DND-41 (cell line): ENCODE measurements around the gene MYLIP.

Source experiments
- ATAC-seq: fragments of 200-7000 bp; cut with Tn5 transposase; 3 replicates; pipeline ENCODE4 v1.9.1; 2021; ENCODE audit warnings: low read depth; ENCODE audit not compliant: insufficient read depth
- DNase-seq: peaks from one replicate; pipeline ENCODE4 v3.0.0-alpha.2; 2020
- H2AFZ ChIP-seq: 2 replicates; pipeline ENCODE4 v1.6.0; 2012; ENCODE audit warnings: low read depth, low read length
- H3K27ac ChIP-seq: 2 replicates; pipeline ENCODE4 v1.5.1; 2012; ENCODE audit warnings: low read length, inconsistent platforms
- H3K27me3 ChIP-seq: fragments of 200-600 bp; sonication (generic); 2 replicates; pipeline ENCODE4 v1.6.0; 2012; ENCODE audit warnings: low read length, mild to moderate bottlenecking, inconsistent platforms; ENCODE audit not compliant: insufficient read depth, poor library complexity
- H3K36me3 ChIP-seq: 2 replicates; pipeline ENCODE4 v1.5.1; 2012; ENCODE audit warnings: low read length, inconsistent platforms; ENCODE audit not compliant: insufficient read depth
- H3K4me1 ChIP-seq: 2 replicates; pipeline ENCODE4 v1.5.1; 2012; ENCODE audit warnings: mild to moderate bottlenecking, low read length; ENCODE audit not compliant: insufficient read depth
- H3K4me2 ChIP-seq: 2 replicates; pipeline ENCODE4 v1.6.0; 2012; ENCODE audit warnings: mild to moderate bottlenecking, moderate library complexity, low read length, inconsistent platforms; ENCODE audit not compliant: insufficient read depth
- H3K4me3 ChIP-seq, 2 experiments: fragments of 200-600 bp in 1 of 2; shearing (Covaris generic) in 1 of 2; 2 replicates each; pipeline ENCODE4 v1.5.1; 2012 to 2016; ENCODE audit warnings: inconsistent platforms in 2 of 2, low read length in 2 of 2, mild to moderate bottlenecking in 2 of 2, low read depth in 1 of 2, moderate library complexity in 1 of 2
- H3K79me2 ChIP-seq: 2 replicates; pipeline ENCODE4 v1.6.0; 2012; ENCODE audit warnings: low read length, inconsistent platforms; ENCODE audit not compliant: insufficient read depth
- H3K9ac ChIP-seq: 2 replicates; pipeline ENCODE4 v1.6.0; 2012; ENCODE audit warnings: low read depth, mild to moderate bottlenecking, inconsistent platforms, low read length, moderate library complexity
- H3K9me3 ChIP-seq: 2 replicates; pipeline ENCODE4 v1.5.1; 2012; ENCODE audit warnings: low read length, moderate library complexity, mild to moderate bottlenecking, inconsistent platforms; ENCODE audit not compliant: insufficient read depth, severe bottlenecking
- H4K20me1 ChIP-seq: 2 replicates; pipeline ENCODE4 v1.6.0; 2012; ENCODE audit warnings: low read length; ENCODE audit not compliant: insufficient read depth
- EZH2 ChIP-seq: IDR thresholded peaks from 3 replicates; pipeline ENCODE4 v1.6.1; 2012; ENCODE audit warnings: borderline replicate concordance, low read depth, mild to moderate bottlenecking, moderate library complexity, low read length, inconsistent platforms; ENCODE audit not compliant: severe bottlenecking
- TF ChIP-seq, protein P1 (sequence below): IDR thresholded peaks from 2 replicates; pipeline ENCODE4 v1.5.1; 2012; ENCODE audit warnings: borderline replicate concordance, low read length, moderate library complexity, mild to moderate bottlenecking; ENCODE audit not compliant: poor library complexity, severe bottlenecking; ENCODE audit errors: extremely low read depth

The MYLIP gene

GRCh38 chr6:16106991-16107787, 21.7 kb upstream of the MYLIP start:
- Histone ChIP-seq H3K4me3 (no peak overlapping the region), H3K4me1 (no peaks in the 10 kb centered on the region), H3K4me2 (no peak overlapping the region), H3K79me2 (no peaks in the 10 kb centered on the region), H3K27me3 (no peaks in the 10 kb centered on the region), H3K27ac (no peak overlapping the region), H4K20me1 (no peaks in the 10 kb centered on the region), H3K36me3 (no peaks in the 10 kb centered on the region), H2AFZ (no peak overlapping the region), H3K9me3 (no peaks in the 10 kb centered on the region), H3K9ac (no peak overlapping the region)
- ATAC-seq (no peak), DNase-seq (no peak)
- TF ChIP-seq, protein P1, sequence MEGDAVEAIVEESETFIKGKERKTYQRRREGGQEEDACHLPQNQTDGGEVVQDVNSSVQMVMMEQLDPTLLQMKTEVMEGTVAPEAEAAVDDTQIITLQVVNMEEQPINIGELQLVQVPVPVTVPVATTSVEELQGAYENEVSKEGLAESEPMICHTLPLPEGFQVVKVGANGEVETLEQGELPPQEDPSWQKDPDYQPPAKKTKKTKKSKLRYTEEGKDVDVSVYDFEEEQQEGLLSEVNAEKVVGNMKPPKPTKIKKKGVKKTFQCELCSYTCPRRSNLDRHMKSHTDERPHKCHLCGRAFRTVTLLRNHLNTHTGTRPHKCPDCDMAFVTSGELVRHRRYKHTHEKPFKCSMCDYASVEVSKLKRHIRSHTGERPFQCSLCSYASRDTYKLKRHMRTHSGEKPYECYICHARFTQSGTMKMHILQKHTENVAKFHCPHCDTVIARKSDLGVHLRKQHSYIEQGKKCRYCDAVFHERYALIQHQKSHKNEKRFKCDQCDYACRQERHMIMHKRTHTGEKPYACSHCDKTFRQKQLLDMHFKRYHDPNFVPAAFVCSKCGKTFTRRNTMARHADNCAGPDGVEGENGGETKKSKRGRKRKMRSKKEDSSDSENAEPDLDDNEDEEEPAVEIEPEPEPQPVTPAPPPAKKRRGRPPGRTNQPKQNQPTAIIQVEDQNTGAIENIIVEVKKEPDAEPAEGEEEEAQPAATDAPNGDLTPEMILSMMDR, result no peak
- no peak for TF ChIP-seq EZH2

GRCh38 chr6:16108419-16108818, 20.5 kb upstream of the MYLIP start:
- H3K4me3 ChIP-seq, result no peak overlapping the region
- H4K20me1 ChIP-seq, result no peaks in the 10 kb centered on the region
- H3K27ac ChIP-seq, result no peak overlapping the region
- ATAC-seq, result no peak
- DNase-seq, result no peak
- H3K4me2 ChIP-seq, result no peak overlapping the region
- H3K9ac ChIP-seq, result no peak overlapping the region
- no peak overlapping the region for H2AFZ ChIP-seq
- H3K27me3 ChIP-seq, result no peaks in the 10 kb centered on the region
- no peaks in the 10 kb centered on the region for H3K4me1 ChIP-seq
- H3K79me2 ChIP-seq, result no peaks in the 10 kb centered on the region
- H3K36me3 ChIP-seq, result no peaks in the 10 kb centered on the region
- no peaks in the 10 kb centered on the region for H3K9me3 ChIP-seq
- TF ChIP-seq, protein P1, result no peak
- no peak for TF ChIP-seq EZH2

DNA sequence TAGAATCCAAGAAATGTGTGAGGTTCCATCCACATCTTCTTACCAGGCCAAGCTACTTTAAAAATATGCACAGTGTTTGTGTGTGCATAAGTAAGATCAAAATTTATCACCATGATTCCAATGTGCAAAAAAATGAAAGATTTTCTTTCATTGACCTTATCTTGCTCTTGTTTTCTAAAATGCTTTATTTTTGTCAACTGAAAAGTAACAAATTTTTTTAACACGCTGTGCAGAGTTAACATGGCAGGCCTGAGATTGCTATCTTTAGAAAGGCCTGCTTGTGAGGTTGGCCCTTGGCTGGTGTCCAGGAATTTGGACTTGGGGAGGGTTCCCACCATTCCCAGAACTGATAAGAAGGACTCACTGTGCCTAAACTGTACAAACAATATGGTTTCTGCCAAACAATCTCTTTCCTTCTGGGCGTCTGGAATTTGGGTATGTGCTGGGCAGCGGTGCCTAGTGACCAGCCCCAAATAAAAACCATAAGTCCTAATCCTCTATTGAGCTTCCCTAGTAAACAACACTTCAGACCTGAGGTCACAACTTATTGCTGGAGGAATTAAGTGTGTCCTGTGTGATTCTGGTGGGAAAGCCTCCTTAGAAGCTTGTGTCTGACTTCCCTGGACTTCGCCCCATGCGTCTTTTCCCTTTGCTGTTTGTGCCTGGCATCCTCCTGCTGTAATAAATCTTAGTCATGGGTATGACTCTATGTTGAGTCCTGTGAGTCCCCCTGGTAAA, 19.8 kb upstream of the MYLIP start:
- ATAC-seq, result no peak
- Histone ChIP-seq H2AFZ (no peak overlapping the region), H3K79me2 (no peaks in the 10 kb centered on the region)

More for the DNA sequence above, 19.8 kb upstream of the MYLIP start:
- TF ChIP-seq, protein P1, result no peak
- no peak for TF ChIP-seq EZH2
- no peaks in the 10 kb centered on the region for H3K4me1 ChIP-seq
- H3K27ac ChIP-seq, result no peak overlapping the region
- no peak overlapping the region for H3K9ac ChIP-seq
- DNase-seq, result no peak
- H4K20me1 ChIP-seq, result no peaks in the 10 kb centered on the region
- no peaks in the 10 kb centered on the region for H3K27me3 ChIP-seq
- H3K4me2 ChIP-seq, result no peak overlapping the region
- no peaks in the 10 kb centered on the region for H3K9me3 ChIP-seq
- no peak overlapping the region for H3K4me3 ChIP-seq
- H3K36me3 ChIP-seq, result no peaks in the 10 kb centered on the region
